Psoas muscle (tissue), 8 donors: Measurements from ENCODE around the gene ZNF2. TPM values are rescaled to one million over a fixed set of nuclear protein-coding genes. Genes with fewer than 3 reads are reported as not detected.

Experiments
- ATAC-seq, 4 donors: fragments of 200-7000 bp; cut with Tn5 transposase; one replicate each; pipeline ENCODE4 v1.9.1; 2020; ENCODE audit warnings: moderate library complexity in 3 of 4, mild to moderate bottlenecking in 2 of 4
- DNase-seq, 2 donors: peaks; one replicate each; pipeline ENCODE4 v3.0.0-alpha.2; 2020
- H3K27ac ChIP-seq: fragments of 200-600 bp; one replicate; pipeline ENCODE4 v1.8.0; 2022
- H3K27me3 ChIP-seq, 3 donors: fragments of 200-600 bp in 1 of 3; one replicate each; pipeline versions ENCODE4 v1.6.1 to v1.8.0; 2013 to 2022; ENCODE audit warnings: low read length in 2 of 3, mild to moderate bottlenecking in 2 of 3, moderate library complexity in 1 of 3; ENCODE audit not compliant: insufficient read depth in 3 of 3
- H3K36me3 ChIP-seq, 2 donors: fragments of 200-600 bp in 1 of 2; one replicate each; pipeline versions ENCODE4 v1.6.1 to v1.8.0; 2013 to 2022; ENCODE audit warnings: low read depth in 1 of 2, mild to moderate bottlenecking in 1 of 2, moderate library complexity in 1 of 2; ENCODE audit not compliant: insufficient read depth in 1 of 2
- H3K4me1 ChIP-seq: fragments of 200-600 bp; one replicate; pipeline ENCODE4 v1.8.0; 2022
- H3K4me3 ChIP-seq: fragments of 200-600 bp; one replicate; pipeline ENCODE4 v1.8.0; 2022; ENCODE audit warnings: mild to moderate bottlenecking
- H3K9me3 ChIP-seq: fragments of 200-600 bp; one replicate; pipeline ENCODE4 v1.8.0; 2022
- CTCF ChIP-seq: fragments of 200-600 bp; IDR thresholded peaks from one replicate; pipeline ENCODE4 v1.8.0; 2022; ENCODE audit warnings: antibody characterized with exemption
- WGBS, 3 donors: extraction: QIAGEN DNeasy Blood & Tissue Kit; methylation state at CpG; one replicate each; pipeline versions ENCODE4 v1.1.6 to v1.1.7; 2013; 5-methylcytosine and 5-hydroxymethylcytosine counted together
- intact Hi-C, 2 donors: fragments of 100-400 bp; cut with DNase I; formaldehyde crosslinking; loops; one replicate each; pipeline versions ENCODE4 v1.11.0 to v1.14.2; 2022
- polyA plus RNA-seq, 3 donors: library from polyadenylated mRNA; stranded (reverse); fragments of 200-250 nt; gene quantifications; one replicate each; pipeline ENCODE4 v1.2.3, GENCODE V29; 2013
- total RNA-seq, 4 donors: library from RNA; stranded (reverse); fragmentation: NEBNext Ultra II Directional in 2 of 4; extraction: Animal tissue kit (Norgen Biotek cat#: 25700) in 2 of 4; gene quantifications; one replicate each; pipeline versions ENCODE4 v1.2.1 to v1.2.4, GENCODE V29; 2021 to 2023
- donor health status: healthy with polysubstance abuse.
- donor health status: DM: no; HTN: no; CAD: no; lungs with moderate emphysema.
- donor health status: Bipolar disorder and iron deficiency.
- donor health status: healthy.
- donor health status: DM: yes; HTN: yes; CAD: no.
- donor health status: DM: no; HTN: no; CAD: no.
- donor health status: DM: no; HTN: no; CAD: no.
- donor health status: DM: yes; HTN: yes; CAD: no.

The ZNF2 gene
- total and polyA plus RNA-seq, 7 donors, result 1.7 to 5.5 (median 2.7) TPM

GRCh38 chr2:95138702-95139101 is 26.9 kb upstream of the ZNF2 start:
- WGBS, 3 donors, result 68 to 83% (median 80%) methylated on average over 1 of the region's 1 CpG
- Histone ChIP-seq H3K4me1 (no peaks in the 10 kb centered on the region), H3K9me3 (peaks cover 69% of the 10 kb centered on the region), H3K36me3 (peaks cover 0 to 4% of the 10 kb centered on the region in 2 donors), H3K4me3 (no peak overlapping the region), H3K27ac (no peak overlapping the region), H3K27me3 (no peaks in the 10 kb centered on the region)
- DNase-seq (no peak), ATAC-seq (no peak)
- intact Hi-C loops, result no loop called here
- no peak for TF ChIP-seq CTCF

- Histone ChIP-seq H3K27ac (no peak overlapping the region), H3K27me3 (no peaks in the 10 kb centered on the region), H3K9me3 (peaks cover 81% of the 10 kb centered on the region), H3K36me3 (peaks cover 4 to 17% of the 10 kb centered on the region in 2 donors), H3K4me3 (no peak overlapping the region), H3K4me1 (no peaks in the 10 kb centered on the region)
- intact Hi-C loops, result no loop called here
- ATAC-seq (no peak), DNase-seq (no peak)
- TF ChIP-seq CTCF, result no peak
- WGBS, 3 donors, result 96 to 99% (median 97%) methylated on average over 2 of the region's 2 CpGs
These were observed 21.8 kb upstream of the ZNF2 start for GRCh38 chr2:95143838-95144237.

GRCh38 chr2:95149397-95149984 is 16.1 kb upstream of the ZNF2 start:
- DNase-seq, result no peak
- no peak for ATAC-seq
- H3K9me3 ChIP-seq, result peaks cover 95% of the 10 kb centered on the region
- no peaks in the 10 kb centered on the region for H3K4me1 ChIP-seq
- H3K4me3 ChIP-seq, result no peak overlapping the region
- intact Hi-C loops, result no loop called here
- H3K27ac ChIP-seq, result no peak overlapping the region
- no peak for TF ChIP-seq CTCF
- 98% methylated on average over 6 of the region's 6 CpGs for WGBS, 3 donors
- no peaks in the 10 kb centered on the region for H3K27me3 ChIP-seq
- peaks cover 45 to 73% of the 10 kb centered on the region in 2 donors for H3K36me3 ChIP-seq

- Histone ChIP-seq H3K27ac (peak overlapping the region; percentile 69), H3K27me3 (no peaks in the 10 kb centered on the region), H3K4me1 (peaks cover 10% of the 10 kb centered on the region), H3K36me3 (peaks cover 20 to 37% of the 10 kb centered on the region in 2 donors), H3K9me3 (peaks cover 7% of the 10 kb centered on the region), H3K4me3 (peak overlapping the region; percentile 71)
- TF ChIP-seq CTCF, result no peak
- peak in 1 of 4 donors; percentile 15 for ATAC-seq
- WGBS, 3 donors, result 35 to 44% (median 43%) methylated on average over 10 of the region's 10 CpGs
- DNase-seq, result no peak
- intact Hi-C loops, result loop anchor here (2.0 kb wide), 2 partner anchors 36 to 38 kb away; partner anchors contain the start of gene MRPS5 (in 1 of the 2)
These were observed 7.2 kb upstream of the ZNF2 start for GRCh38 chr2:95158441-95158840.
